Measurements from ENCODE around the gene LSM12. TPM values are rescaled to one million over a fixed set of nuclear protein-coding genes. Genes with fewer than 3 reads are reported as not detected.

LSM12 gene
- total and polyA plus RNA-seq, 2 of the 8 experiments (the other 6 are each of a cell fraction or from before 2014, with no cell fraction given), result 69.8 to 142 TPM

GRCh38 chr17:44059101-44059892 is 7.2 kb downstream of the LSM12 start (continued):
- TF ChIP-seq CHD7 (IDR thresholded peaks at IDR 0.05; ENCODE audit: insufficient replicate concordance, low read length) (no peak), KDM1A (IDR thresholded peaks at IDR 0.05; ENCODE audit: borderline replicate concordance, low read length) (no peak), BACH1 (IDR thresholded peaks at IDR 0.05; ENCODE audit: low read length) (no peak), RAD21 (IDR thresholded peaks at IDR 0.05 in 1 of 2, conservative IDR thresholded peaks at IDR 0.05 in 1 of 2; ENCODE audit: low read depth in 2 of 2, low read length in 2 of 2) (no peak), EP300 (IDR thresholded peaks at IDR 0.05; ENCODE audit: borderline replicate concordance in 1 of 2, low read depth in 2 of 2, low read length in 2 of 2) (no peak), TCF12 (IDR thresholded peaks at IDR 0.05; ENCODE audit: low read depth, low read length) (no peak), RXRA (IDR thresholded peaks at IDR 0.05; ENCODE audit: insufficient read depth, low read depth, low read length) (no peak), SUZ12 (IDR thresholded peaks at IDR 0.05; ENCODE audit: low read length) (no peak)

Measured in H1 (cell line).